SK-N-SH treated with all-trans-retinoic acid at 6 μM for 48 hours (cell line): Measurements from ENCODE around the gene COL8A2.
A peak's percentile ranks its signal among the peaks of the same experiment; 100 is the strongest.

Experiments used
- ATAC-seq: fragments of 200-7000 bp; cut with Tn5 transposase; 3 replicates; pipeline ENCODE4 v1.9.1; 2020; ENCODE audit warnings: mild to moderate bottlenecking, moderate library complexity
- ARNTL ChIP-seq: fragments of 450-650 bp; formaldehyde crosslinking; IDR thresholded peaks from 2 replicates; pipeline ENCODE4 v1.5.0; 2020; ENCODE audit warnings: low read depth, mild to moderate bottlenecking, moderate library complexity, borderline replicate concordance
- BACH2 ChIP-seq: fragments of 250-450 bp; sonication (Bioruptor Pico); IDR thresholded peaks from 2 replicates; pipeline ENCODE4 v1.9.0; 2021; ENCODE audit warnings: mild to moderate bottlenecking, borderline replicate concordance
- CSDC2 ChIP-seq: fragments of 250-450 bp; sonication (Bioruptor Pico); IDR thresholded peaks from 2 replicates; pipeline ENCODE4 v1.5.0; 2020; ENCODE audit warnings: mild to moderate bottlenecking, moderate library complexity
- ESRRG ChIP-seq: fragments of 250-450 bp; sonication (Bioruptor Pico); IDR thresholded peaks from 2 replicates; pipeline ENCODE4 v1.6.1; 2021; ENCODE audit warnings: mild to moderate bottlenecking
- GLIS3 ChIP-seq: fragments of 250-450 bp; sonication (Bioruptor Pico); IDR thresholded peaks from 2 replicates; pipeline ENCODE4 v1.5.0; 2020; ENCODE audit warnings: mild to moderate bottlenecking, moderate library complexity
- OSR1 ChIP-seq: fragments of 250-450 bp; sonication (Bioruptor Pico); IDR thresholded peaks from 2 replicates; pipeline ENCODE4 v1.8.0; 2022; ENCODE audit warnings: moderate library complexity, mild to moderate bottlenecking, inconsistent platforms
- PPARA ChIP-seq: fragments of 250-450 bp; sonication (Bioruptor Pico); IDR thresholded peaks from 2 replicates; pipeline ENCODE4 v1.5.0; 2020; ENCODE audit warnings: mild to moderate bottlenecking, borderline replicate concordance
- RARB ChIP-seq: fragments of 250-450 bp; sonication (Bioruptor Pico); IDR thresholded peaks from 2 replicates; pipeline ENCODE4 v1.8.0; 2021; ENCODE audit warnings: mild to moderate bottlenecking, moderate library complexity
- SNAI2 ChIP-seq: fragments of 250-450 bp; sonication (Bioruptor Pico); IDR thresholded peaks from 2 replicates; pipeline ENCODE4 v1.5.0; 2020; ENCODE audit warnings: mild to moderate bottlenecking, moderate library complexity
- TCF4 ChIP-seq: fragments of 250-450 bp; sonication (Bioruptor Pico); IDR thresholded peaks from 2 replicates; pipeline ENCODE4 v1.8.0; 2021; ENCODE audit warnings: mild to moderate bottlenecking, moderate library complexity, borderline replicate concordance
- TOX ChIP-seq: fragments of 250-450 bp; sonication (Bioruptor Pico); IDR thresholded peaks from 2 replicates; pipeline ENCODE4 v1.8.0; 2021; ENCODE audit warnings: mild to moderate bottlenecking, moderate library complexity, borderline replicate concordance
- ZC3H10 ChIP-seq: fragments of 250-450 bp; sonication (Bioruptor Pico); IDR thresholded peaks from 2 replicates; pipeline ENCODE4 v1.5.1; 2021; ENCODE audit warnings: mild to moderate bottlenecking, moderate library complexity
- ZFP3 ChIP-seq: fragments of 250-450 bp; sonication (Bioruptor Pico); IDR thresholded peaks from 2 replicates; pipeline ENCODE4 v1.5.0; 2020; ENCODE audit warnings: mild to moderate bottlenecking, moderate library complexity
- ZFP30 ChIP-seq: fragments of 450-650 bp; formaldehyde crosslinking; IDR thresholded peaks from 2 replicates; pipeline ENCODE4 v1.5.0; 2022; ENCODE audit warnings: mild to moderate bottlenecking, moderate library complexity
- ZNF565 ChIP-seq: fragments of 450-650 bp; formaldehyde crosslinking; conservative IDR thresholded peaks from 2 replicates; pipeline ENCODE4 v1.5.0; 2020; ENCODE audit warnings: low read depth, mild to moderate bottlenecking, moderate library complexity
- ZNF70 ChIP-seq: fragments of 450-650 bp; formaldehyde crosslinking; IDR thresholded peaks from 2 replicates; pipeline ENCODE4 v1.5.0; 2020; ENCODE audit warnings: mild to moderate bottlenecking, moderate library complexity
- ZNF8 ChIP-seq: fragments of 450-650 bp; formaldehyde crosslinking; IDR thresholded peaks from 2 replicates; pipeline ENCODE4 v1.5.0; 2020; ENCODE audit warnings: mild to moderate bottlenecking, moderate library complexity
- TF ChIP-seq, protein P1 (sequence below): fragments of 250-450 bp; sonication (Bioruptor Pico); IDR thresholded peaks from 2 replicates; pipeline ENCODE4 v1.5.0; 2020; ENCODE audit warnings: mild to moderate bottlenecking, moderate library complexity
- TF ChIP-seq, protein P2 (sequence below): fragments of 250-450 bp; sonication (Bioruptor Pico); IDR thresholded peaks from 2 replicates; pipeline ENCODE4 v1.5.1; 2021; ENCODE audit warnings: mild to moderate bottlenecking, moderate library complexity
- TF ChIP-seq, protein P3 (sequence below): fragments of 250-450 bp; sonication (Bioruptor Pico); IDR thresholded peaks from 2 replicates; pipeline ENCODE4 v1.8.0; 2020; ENCODE audit warnings: mild to moderate bottlenecking, moderate library complexity, borderline replicate concordance

Gene COL8A2

DNA sequence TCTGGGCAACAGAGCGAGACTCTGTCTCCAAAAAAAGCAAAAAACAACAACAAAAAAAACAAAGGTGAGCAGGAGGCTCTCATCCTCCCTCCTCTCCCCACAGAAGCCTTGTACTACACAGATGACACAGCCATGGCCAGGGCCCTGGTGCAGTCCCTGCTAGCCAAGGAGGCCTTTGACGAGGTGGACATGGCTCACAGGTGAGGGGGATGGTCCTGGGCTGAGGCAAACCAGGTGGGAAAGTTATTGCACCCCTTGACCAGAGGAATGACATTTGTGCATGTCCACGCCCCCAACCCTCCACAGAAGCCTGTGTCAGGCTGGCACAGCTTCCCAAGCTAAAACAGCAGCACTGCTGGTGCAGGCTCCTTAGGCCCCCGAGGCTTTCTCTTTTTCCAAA lies 33.9 kb downstream of the COL8A2 start:
- TF ChIP-seq ESRRG (CRISPR knock-in tag): no peak
- no peak for TF ChIP-seq ZNF70 (CRISPR knock-in tag)
- no peak for TF ChIP-seq PPARA (CRISPR knock-in tag)
- no peak for TF ChIP-seq ZNF8 (CRISPR knock-in tag)
- TF ChIP-seq GLIS3 (CRISPR knock-in tag): no peak
- ATAC-seq: no peak

DNA sequence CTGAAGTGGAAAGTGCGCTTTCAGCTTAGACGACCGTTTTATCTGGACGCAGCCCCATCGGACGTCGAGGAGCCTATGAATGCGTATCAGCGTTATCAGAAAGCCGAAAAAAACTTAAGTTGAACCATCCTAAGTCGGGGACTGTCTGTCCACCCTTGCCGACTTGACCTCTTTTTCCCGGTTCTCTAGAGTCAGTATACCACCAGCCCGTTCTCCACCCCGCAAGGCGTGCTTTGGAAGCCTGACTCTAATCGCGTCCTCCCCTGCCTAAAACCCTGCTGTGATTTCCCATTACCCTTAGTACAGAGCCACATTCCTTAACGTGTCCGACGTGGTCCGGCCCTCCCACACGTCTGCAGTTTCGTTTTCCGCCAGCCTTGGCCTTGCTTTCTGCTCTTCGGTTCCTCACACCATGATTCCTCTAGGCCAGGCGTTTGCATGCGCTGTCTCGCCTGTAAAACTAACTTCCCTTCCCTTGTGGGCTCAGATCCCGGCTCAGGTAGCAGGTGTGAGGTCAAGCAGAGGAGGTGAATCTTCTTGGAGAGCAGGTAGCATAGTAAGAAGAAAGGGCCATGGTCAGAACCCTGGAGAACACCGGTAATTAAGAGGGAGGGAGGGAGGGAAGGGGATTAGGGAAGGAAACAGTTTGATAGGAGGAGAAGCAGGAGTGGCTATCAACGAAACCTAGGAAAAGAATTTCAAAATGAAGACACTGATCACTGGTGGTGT lies 35.5 kb downstream of the COL8A2 start:
- no peak for TF ChIP-seq SNAI2
- no peak for TF ChIP-seq ZFP3
- TF ChIP-seq ARNTL (CRISPR knock-in tag): no peak
- ATAC-seq: peak; percentile 24

DNA sequence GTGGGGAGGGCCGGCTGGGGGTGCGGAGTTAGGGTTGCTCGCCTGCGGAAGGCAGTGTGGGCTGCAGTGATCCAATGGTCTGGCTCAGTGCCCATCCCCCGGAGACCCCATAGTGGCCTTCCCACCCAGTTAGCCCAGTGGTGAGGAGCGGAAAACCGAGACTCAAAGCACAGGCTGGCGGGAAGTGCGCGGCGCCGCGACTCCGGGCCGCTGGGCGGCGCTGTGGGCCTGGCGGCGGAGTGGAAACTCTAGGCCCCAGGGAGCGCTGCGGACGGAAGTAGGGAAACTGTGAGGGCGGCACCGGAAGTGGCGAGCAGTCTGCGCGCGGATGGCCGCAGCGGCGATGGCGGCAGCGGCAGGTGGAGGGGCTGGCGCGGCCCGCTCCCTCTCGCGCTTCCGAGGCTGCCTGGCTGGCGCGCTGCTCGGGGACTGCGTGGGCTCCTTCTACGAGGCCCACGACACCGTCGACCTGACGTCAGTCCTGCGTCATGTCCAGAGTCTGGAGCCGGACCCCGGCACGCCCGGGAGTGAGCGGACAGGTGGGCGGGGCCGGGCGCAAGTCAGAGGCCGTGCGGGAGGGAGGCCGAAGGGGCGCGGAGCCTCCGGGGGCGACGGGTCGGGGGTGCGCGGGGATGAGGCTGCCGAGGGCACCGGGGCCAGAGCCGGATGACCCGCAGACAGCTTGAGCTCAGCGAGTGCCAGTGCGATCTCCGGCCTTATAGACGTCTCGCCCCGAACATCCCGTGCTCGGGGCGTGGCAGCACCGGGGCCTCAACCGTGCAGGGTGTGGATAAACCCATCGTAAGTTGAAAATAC lies 36.2 kb downstream of the COL8A2 start, which contains the start of gene ADPRS:
TSS of gene ADPRS (plus strand) at position 316 of the 816 bp plus-strand sequence. CDS start at position 329, 13 bp downstream.
- TF ChIP-seq PPARA (CRISPR knock-in tag): no peak
- TF ChIP-seq, protein P1, sequence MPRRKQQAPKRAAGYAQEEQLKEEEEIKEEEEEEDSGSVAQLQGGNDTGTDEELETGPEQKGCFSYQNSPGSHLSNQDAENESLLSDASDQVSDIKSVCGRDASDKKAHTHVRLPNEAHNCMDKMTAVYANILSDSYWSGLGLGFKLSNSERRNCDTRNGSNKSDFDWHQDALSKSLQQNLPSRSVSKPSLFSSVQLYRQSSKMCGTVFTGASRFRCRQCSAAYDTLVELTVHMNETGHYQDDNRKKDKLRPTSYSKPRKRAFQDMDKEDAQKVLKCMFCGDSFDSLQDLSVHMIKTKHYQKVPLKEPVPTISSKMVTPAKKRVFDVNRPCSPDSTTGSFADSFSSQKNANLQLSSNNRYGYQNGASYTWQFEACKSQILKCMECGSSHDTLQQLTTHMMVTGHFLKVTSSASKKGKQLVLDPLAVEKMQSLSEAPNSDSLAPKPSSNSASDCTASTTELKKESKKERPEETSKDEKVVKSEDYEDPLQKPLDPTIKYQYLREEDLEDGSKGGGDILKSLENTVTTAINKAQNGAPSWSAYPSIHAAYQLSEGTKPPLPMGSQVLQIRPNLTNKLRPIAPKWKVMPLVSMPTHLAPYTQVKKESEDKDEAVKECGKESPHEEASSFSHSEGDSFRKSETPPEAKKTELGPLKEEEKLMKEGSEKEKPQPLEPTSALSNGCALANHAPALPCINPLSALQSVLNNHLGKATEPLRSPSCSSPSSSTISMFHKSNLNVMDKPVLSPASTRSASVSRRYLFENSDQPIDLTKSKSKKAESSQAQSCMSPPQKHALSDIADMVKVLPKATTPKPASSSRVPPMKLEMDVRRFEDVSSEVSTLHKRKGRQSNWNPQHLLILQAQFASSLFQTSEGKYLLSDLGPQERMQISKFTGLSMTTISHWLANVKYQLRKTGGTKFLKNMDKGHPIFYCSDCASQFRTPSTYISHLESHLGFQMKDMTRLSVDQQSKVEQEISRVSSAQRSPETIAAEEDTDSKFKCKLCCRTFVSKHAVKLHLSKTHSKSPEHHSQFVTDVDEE (CRISPR knock-in tag): peak; percentile 46; the same call in 1 of the 2 replicates
- no peak for TF ChIP-seq ZNF8 (CRISPR knock-in tag)
- TF ChIP-seq RARB (CRISPR knock-in tag): no peak
- no peak for TF ChIP-seq BACH2 (CRISPR knock-in tag)
- TF ChIP-seq, protein P2, sequence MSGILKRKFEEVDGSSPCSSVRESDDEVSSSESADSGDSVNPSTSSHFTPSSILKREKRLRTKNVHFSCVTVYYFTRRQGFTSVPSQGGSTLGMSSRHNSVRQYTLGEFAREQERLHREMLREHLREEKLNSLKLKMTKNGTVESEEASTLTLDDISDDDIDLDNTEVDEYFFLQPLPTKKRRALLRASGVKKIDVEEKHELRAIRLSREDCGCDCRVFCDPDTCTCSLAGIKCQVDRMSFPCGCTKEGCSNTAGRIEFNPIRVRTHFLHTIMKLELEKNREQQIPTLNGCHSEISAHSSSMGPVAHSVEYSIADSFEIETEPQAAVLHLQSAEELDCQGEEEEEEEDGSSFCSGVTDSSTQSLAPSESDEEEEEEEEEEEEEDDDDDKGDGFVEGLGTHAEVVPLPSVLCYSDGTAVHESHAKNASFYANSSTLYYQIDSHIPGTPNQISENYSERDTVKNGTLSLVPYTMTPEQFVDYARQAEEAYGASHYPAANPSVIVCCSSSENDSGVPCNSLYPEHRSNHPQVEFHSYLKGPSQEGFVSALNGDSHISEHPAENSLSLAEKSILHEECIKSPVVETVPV (CRISPR knock-in tag): no peak
- peak; percentile 87 for ATAC-seq

DNA sequence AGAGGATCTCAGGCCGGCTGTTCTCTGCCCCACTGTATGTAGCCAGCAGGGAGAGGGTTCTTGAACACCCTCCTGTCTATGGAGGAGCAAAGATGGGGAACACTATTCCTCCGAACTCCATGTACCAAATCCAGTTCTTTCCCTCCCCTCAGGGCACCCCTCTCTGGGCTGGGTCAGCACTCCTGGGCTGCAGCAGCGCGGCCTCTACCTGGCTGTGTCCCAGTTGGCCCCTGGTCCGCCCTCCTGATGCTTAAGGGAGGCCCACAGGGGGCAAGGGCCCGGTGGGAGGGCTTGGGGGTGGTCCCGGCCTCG lies 36.8 kb downstream of the COL8A2 start:
- ATAC-seq: 0 out of 3 replicates have a peak, but pooled peaks have one; percentile 0
- no peak for TF ChIP-seq ESRRG (CRISPR knock-in tag)
- no peak for TF ChIP-seq OSR1 (CRISPR knock-in tag)
- no peak for TF ChIP-seq BACH2 (CRISPR knock-in tag)
- TF ChIP-seq CSDC2 (CRISPR knock-in tag): no peak

DNA sequence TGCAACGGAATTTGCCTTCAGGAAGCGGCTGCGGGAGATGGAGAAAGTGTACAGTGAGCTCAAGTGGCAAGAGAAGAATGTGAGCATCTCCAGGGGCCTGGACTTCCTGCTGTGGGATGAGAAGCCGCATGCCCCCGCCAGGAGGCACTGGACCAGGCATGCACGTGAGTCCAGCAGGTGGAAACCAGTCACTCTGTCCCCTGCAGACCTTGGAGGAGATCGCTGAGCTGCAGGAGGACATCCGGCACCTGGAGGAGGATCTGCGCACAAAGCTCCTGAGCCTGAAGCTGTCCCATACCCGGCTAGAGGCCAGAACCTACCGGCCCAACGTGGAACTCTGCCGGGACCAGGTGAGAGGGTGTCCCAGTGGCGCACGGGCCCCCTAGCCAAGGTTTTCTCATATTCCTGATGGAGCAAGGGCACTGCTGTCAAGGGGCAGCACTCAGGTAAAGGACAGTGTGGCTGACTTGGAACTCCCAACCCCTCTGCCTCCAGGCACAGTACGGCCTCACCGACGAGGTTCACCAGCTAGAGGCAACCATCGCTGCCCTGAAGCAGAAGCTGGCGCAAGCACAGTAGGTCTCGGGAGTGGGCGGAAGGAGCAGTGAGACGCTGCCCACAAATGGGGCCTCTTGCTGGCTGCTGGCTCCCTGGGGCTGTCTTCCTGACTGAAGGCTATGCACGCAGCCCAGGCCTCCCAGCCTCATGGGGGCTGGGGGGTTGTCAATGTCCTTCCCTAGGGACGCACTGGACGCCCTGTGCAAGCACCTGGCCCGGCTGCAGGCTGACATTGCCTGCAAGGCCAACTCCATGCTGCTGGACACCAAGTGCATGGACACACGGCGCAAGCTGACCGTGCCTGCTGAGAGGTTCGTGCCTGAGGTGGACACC lies 37.5 kb downstream of the COL8A2 start:
- TF ChIP-seq ARNTL (CRISPR knock-in tag): no peak
- TF ChIP-seq RARB (CRISPR knock-in tag): no peak
- TF ChIP-seq ZNF70 (CRISPR knock-in tag): no peak
- no peak for TF ChIP-seq ZC3H10
- no peak for TF ChIP-seq ZFP30 (CRISPR knock-in tag)
- no peak for TF ChIP-seq TOX
- no peak for ATAC-seq

DNA sequence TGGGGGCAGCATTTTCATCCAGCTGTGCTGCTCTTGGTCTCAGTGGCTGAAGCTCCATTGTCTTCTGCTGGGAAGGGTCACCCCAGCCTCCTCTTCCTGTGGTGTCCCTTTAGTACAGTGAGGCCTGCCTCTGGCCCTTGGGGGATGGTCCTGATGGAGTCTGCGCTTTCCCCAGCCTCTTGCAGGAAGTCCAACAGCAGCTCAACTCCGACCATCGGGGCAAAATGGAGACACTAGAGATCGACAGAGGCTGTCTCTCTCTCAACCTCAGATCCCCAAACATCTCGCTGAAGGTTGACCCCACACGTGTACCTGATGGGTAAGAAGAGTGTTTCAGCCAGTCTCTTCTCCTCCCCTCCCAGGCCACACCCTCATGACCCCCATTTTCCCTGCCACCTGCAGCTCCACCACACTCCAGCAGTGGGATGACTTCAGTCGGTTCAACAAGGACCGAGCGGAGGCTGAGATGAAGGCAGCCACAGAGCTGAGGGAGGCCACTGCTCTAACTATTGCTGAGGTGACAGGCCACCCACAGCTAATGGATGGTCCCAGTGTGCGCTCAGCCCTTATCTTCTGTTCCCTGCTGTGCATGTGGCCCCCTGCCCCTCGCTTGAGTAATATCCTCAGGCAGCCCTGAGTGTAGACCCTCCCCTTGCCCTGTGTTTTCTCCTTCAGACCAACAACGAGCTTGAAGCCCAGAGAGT lies 38.3 kb downstream of the COL8A2 start:
- ATAC-seq: no peak
- no peak for TF ChIP-seq TCF4
- TF ChIP-seq, protein P2 (CRISPR knock-in tag): no peak
- TF ChIP-seq ESRRG (CRISPR knock-in tag): no peak
- TF ChIP-seq, protein P3, sequence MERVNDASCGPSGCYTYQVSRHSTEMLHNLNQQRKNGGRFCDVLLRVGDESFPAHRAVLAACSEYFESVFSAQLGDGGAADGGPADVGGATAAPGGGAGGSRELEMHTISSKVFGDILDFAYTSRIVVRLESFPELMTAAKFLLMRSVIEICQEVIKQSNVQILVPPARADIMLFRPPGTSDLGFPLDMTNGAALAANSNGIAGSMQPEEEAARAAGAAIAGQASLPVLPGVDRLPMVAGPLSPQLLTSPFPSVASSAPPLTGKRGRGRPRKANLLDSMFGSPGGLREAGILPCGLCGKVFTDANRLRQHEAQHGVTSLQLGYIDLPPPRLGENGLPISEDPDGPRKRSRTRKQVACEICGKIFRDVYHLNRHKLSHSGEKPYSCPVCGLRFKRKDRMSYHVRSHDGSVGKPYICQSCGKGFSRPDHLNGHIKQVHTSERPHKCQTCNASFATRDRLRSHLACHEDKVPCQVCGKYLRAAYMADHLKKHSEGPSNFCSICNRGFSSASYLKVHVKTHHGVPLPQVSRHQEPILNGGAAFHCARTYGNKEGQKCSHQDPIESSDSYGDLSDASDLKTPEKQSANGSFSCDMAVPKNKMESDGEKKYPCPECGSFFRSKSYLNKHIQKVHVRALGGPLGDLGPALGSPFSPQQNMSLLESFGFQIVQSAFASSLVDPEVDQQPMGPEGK: no peak
- no peak for TF ChIP-seq ZFP30 (CRISPR knock-in tag)
- no peak for TF ChIP-seq ARNTL (CRISPR knock-in tag)
- no peak for TF ChIP-seq ZNF565 (CRISPR knock-in tag)
- no peak for TF ChIP-seq SNAI2
